IPS-18c (cell line): ENCODE results near the gene PHF2.

ENCODE experiments used
- H3K4me3 ChIP-seq: 2 replicates; pipeline ENCODE4 v1.7.0; 2013; ENCODE audit warnings: low read depth, mild to moderate bottlenecking, low read length, moderate library complexity; ENCODE audit not compliant: insufficient read depth
- H3K9me3 ChIP-seq: one replicate; pipeline ENCODE4 v1.6.1; 2013; ENCODE audit warnings: mild to moderate bottlenecking, low read length, moderate library complexity; ENCODE audit not compliant: control insufficient read depth, insufficient read depth

The PHF2 gene

GRCh38 chr9:93633492-93634221, 57.3 kb downstream of the PHF2 start:
- Histone ChIP-seq H3K9me3 (no peaks in the 10 kb centered on the region), H3K4me3 (no peak overlapping the region)

DNA sequence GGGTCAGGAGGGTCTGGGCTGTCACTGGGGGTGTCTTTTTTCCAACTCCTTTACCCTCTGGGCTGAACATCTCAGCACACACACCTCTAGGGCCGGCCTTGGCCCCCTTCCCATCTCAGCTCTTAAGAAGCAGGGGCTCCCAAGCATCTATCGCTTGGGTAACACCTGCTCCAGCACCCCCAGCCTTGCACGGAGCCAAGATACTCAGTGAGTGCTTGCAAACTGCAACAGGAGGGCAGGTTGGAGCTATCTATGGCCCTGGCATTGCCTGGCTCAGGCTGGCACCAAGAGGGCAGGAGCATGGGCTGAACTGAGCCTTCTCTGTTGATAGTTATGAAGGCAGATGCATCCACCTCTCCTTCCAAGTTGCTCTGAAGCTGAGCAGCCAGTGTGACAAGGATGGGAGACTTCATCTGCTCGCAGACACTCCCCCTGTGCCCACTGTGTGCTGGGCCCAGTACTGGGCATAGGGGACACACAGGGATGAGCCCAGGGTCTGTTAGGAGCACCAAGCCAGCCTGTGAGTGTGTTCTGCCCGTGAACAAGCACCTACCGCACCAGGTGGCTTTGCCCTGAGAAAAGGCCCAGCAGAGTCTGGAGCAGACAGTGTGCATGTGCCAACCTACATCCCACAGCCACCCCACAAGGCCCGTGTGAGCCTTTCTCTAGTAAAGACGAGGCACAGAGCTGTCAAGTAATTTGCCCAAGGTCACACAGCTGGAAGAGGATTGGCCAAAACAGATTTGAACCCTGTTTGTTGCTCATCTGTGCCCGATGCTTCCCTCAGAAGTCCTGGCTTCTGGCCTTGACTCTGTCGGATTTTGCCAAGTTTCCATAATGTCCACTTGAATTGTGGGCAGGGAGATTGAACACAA, 58.2 kb downstream of the PHF2 start:
- Histone ChIP-seq H3K4me3 (no peak overlapping the region), H3K9me3 (no peaks in the 10 kb centered on the region)

DNA sequence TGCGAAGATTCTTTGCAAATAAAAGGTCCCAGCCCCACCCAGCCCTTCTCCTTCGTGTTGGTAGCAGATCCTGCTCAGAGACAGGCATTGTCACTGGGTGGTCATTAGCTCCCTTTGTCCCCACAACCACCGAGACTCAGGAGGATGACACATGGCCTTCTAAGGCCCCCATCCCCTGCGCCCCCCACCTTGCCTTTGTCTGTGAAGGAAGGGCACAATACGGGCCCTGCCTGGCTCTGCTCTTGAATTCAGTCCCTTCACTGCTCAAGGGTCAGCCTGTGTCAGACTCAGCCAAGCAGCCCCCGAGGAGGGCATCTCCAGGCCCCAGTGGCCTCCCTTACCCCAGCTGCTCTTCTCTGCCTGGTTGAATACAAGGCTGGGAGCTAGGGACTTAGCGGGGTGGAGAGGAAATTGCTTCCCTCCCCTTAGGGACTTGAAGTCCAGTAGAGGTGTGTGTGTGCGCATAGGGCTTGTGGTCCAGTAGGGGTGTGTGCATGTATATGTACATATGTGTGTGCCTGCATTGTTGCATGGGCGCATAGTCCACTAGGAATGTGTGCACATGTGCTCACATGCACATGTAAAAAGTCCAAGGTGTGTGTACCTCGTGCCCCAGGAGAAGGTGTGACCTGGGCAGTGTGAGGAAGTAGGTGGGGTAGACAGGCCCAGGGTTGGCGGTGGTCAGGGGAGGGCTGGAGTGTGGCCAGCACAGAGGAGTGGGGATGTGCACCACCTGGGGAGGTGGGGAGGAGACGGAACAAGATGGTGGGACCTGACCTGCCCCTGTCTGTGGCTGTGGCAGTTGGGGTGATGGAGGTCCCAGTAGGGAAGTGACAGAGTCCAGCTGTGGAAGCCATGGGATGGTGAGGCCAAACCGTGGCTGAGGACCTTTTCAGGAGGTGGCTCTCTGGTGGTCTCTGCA, 59.1 kb downstream of the PHF2 start:
- Histone ChIP-seq H3K4me3 (no peak overlapping the region), H3K9me3 (no peaks in the 10 kb centered on the region)

- no peak overlapping the region for H3K4me3 ChIP-seq
Observed at GRCh38 chr9:93636172-93636661, 59.8 kb downstream of the PHF2 start.

DNA sequence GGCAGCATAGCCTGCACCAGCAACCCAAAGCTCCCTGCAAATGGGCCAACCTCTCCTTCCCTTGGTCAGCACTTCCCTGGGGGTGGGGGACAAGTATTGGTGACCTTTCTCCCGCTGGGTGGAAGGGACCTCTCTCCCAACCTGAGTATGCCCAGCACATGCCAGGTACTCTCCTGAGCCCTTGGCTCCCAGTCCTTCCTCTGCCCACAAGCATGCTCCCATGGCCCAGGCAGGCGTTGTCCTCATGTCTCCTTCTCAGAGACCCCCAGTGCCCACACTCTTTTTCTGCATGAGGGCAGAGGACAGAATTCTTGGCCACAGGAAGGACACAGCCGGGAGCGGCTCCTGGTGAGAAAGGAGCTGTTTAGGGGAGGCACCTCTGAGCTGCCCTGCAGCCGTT, 60.3 kb downstream of the PHF2 start:
- Histone ChIP-seq H3K9me3 (no peaks in the 10 kb centered on the region), H3K4me3 (no peak overlapping the region)

More at GRCh38 chr9:93636172-93636661, 59.8 kb downstream of the PHF2 start:
- no peaks in the 10 kb centered on the region for H3K9me3 ChIP-seq

DNA sequence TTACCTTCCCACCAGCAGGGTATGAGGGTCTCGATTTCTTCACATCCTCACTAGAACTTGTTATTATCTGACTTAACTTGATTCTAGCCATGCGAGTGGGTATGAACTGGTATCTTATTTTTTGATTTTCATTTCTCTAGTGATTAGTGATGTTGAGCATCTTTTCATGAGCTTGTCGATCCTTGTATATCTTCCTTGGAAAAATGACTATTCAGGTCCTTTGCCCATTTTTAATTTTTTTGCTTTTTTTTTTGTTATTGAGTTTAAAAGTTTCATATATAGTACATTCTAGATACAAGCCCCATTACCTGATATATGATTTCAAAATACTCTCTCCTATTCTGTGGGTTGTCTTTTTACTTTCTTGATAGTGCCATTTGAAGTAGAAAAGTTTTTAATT, 61.5 kb downstream of the PHF2 start:
- Histone ChIP-seq H3K9me3 (no peaks in the 10 kb centered on the region), H3K4me3 (no peak overlapping the region)

- Histone ChIP-seq H3K9me3 (no peaks in the 10 kb centered on the region), H3K4me3 (no peak overlapping the region)
Observed at GRCh38 chr9:93640027-93640426, 63.6 kb downstream of the PHF2 start.

DNA sequence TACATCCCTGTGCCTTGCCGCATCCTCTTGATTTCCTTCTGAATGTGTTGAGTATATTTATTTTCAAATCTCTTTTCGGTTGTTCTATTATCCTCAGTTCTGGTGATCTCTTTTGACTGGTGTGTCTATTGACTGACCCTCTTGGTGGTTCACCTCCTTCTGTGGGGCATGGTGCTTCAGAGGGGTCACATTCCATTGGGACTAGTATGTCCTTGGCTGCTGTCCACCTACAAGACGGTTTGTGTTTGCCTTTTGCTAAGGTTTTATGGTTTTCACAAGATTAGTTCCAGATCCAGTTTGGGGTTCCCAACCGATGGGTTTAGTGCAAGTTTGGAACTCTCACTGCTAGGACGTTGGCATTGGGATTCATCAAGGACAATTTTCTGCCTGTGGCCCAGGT, 66.6 kb downstream of the PHF2 start:
- H3K9me3 ChIP-seq = no peaks in the 10 kb centered on the region

DNA sequence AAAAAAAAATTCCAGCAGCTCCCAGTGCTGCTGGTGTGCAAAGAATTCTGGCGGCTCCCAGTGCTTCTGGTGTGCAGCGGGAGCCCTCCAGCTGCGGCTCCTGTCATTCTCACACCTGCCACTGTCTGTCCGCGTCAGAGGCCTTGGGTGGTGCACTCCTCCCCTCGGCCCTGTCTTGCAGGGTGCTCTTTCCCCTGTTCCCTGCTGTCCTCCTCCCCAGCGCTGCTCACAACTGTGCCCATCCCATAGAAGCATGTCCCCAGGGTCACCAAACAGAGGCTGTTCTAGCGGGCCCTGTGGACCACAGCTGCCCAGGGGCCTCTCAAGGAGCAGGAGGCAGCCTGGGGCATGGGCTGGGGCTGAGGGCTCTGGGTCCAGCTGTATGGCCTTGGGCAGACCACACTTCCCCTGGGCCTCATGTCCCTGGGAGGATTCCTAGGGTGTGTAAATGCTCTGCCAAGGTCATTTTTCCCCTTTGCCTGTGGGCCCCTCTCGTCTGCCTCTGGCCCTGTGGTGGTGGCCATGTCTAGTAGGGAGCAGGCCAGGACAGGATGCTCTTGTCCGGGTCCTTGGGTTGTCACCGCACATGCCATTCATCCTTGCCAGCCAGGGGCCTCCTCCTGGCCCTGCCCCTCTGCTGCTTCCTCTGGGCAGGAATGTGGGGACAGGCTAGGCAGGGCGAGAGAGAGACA, 68.2 kb downstream of the PHF2 start:
- no peak overlapping the region for H3K4me3 ChIP-seq
- H3K9me3 ChIP-seq = no peaks in the 10 kb centered on the region

More for the DNA sequence above, 66.6 kb downstream of the PHF2 start:
- H3K4me3 ChIP-seq = no peak overlapping the region

DNA sequence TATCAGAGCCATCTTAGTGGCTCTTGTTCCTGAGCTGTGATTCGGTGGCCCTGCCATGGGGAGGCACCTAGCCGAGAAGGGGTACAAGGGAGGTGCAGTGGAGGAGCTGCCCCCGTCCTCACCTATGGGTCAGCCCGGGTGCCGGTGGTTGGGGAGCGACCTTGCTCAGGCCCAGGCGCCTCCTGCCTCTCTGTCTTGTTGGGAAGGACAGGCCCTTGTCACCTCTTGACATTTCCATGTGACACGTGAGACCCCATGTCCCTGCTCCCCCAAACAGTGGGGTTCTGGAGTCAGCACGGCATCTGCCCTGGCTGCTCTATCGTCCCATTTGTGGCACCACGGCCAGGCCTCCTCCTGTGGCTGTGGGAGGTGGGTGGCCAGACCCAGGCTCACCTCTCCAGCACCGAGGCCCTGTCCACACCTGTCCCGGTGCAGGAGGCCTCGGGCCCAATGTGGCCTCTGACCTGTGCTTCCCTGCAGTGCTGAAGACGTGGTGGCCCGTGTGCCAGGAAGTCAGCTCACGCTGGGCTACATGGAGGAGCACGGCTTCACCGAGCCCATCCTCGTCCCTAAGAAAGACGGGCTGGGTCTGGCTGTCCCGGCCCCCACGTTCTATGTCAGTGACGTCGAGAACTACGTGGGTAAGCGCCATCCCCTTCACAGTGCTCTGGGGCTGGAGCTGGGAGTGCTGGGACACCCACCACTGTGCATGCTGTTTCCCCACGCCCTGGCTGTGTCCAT, 68.9 kb downstream of the PHF2 start:
- no peak overlapping the region for H3K4me3 ChIP-seq
- no peaks in the 10 kb centered on the region for H3K9me3 ChIP-seq

DNA sequence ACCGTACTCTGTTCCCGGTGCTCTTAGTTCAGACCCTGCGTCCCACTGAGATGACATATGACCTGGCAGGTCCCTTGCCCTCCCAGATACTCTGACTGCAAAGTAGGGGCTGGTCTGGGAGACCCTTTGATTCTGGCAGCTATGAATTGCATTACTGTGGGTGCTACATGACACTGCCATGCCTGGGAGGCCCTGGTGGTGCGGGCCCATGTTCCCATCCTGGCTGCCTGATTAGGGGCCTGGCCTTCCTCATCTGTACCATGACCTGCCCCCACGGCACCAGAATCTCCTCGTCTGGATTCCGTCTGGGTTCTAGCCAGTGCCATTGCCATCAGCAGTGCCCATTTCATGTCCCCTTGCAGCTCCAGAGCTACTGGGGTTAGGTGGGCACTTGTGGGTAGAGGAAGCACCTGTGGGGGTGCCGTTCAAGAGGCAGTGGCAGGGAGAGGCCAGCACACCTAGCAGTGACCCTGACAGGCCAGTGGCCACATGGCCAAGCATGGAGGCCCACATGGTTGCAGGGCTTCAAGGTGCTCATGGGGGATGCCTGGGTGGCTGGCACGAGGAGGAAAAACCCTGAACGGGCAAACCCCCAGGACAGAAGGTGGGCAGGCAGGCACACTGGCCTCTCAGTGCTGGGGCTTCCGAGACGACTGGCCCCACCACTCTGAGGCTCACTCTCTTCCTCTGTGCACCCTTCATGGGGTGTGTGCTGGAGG, 69.7 kb downstream of the PHF2 start:
- Histone ChIP-seq H3K9me3 (no peaks in the 10 kb centered on the region), H3K4me3 (no peak overlapping the region)

DNA sequence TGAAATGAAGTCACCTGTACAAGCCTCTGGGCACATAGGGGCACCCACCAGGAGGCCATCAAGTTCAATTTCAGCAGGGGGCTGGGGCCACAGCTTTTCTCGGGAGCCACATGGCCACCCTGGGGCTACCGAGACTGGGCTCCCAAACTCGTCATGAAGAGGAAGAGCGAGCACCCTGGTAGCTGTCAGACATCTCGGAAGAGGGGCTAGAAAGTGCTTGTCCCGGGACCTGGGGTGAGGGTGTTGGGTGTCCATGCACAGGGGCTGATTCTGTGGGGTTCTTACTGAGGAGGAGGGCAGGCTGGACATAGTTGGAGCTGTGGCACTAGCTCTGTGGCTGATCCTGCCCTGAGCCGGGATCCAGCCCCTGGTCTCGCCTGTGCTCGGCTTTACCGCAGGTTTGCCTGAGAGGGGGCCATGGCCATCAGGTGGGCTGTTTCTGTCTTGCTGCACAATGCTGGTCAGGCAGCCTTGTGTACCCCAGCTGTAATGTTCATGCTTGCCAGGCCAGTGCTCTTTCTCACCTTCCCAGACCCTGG, 70.3 kb downstream of the PHF2 start:
- no peaks in the 10 kb centered on the region for H3K9me3 ChIP-seq

GRCh38 chr9:93648181-93648580, 71.8 kb downstream of the PHF2 start:
- Histone ChIP-seq H3K4me3 (no peak overlapping the region), H3K9me3 (no peaks in the 10 kb centered on the region)

More for the DNA sequence above, 70.3 kb downstream of the PHF2 start:
- no peak overlapping the region for H3K4me3 ChIP-seq

- Histone ChIP-seq H3K4me3 (no peak overlapping the region), H3K9me3 (no peaks in the 10 kb centered on the region)
Observed at GRCh38 chr9:93648836-93649235, 72.5 kb downstream of the PHF2 start.

- Histone ChIP-seq H3K9me3 (no peaks in the 10 kb centered on the region), H3K4me3 (no peak overlapping the region)
Observed at GRCh38 chr9:93649610-93650261, 73.4 kb downstream of the PHF2 start.
